SK-N-SH treated with all-trans-retinoic acid at 6 μM for 48 hours (cell line): ENCODE results near the gene HCK.

Experiments used
- CREB5 ChIP-seq: fragments of 250-450 bp; sonication (Bioruptor Pico); IDR thresholded peaks from 2 replicates; pipeline ENCODE4 v1.5.1; 2020; ENCODE audit warnings: low read depth, mild to moderate bottlenecking, moderate library complexity
- CSDC2 ChIP-seq: fragments of 250-450 bp; sonication (Bioruptor Pico); IDR thresholded peaks from 2 replicates; pipeline ENCODE4 v1.5.0; 2020; ENCODE audit warnings: mild to moderate bottlenecking, moderate library complexity
- ISL1 ChIP-seq: fragments of 250-450 bp; sonication (Bioruptor Pico); IDR thresholded peaks from 2 replicates; pipeline ENCODE4 v2.1.2; 2022; ENCODE audit warnings: mild to moderate bottlenecking, moderate library complexity
- SNAI2 ChIP-seq: fragments of 250-450 bp; sonication (Bioruptor Pico); IDR thresholded peaks from 2 replicates; pipeline ENCODE4 v1.5.0; 2020; ENCODE audit warnings: mild to moderate bottlenecking, moderate library complexity
- TCF4 ChIP-seq: fragments of 250-450 bp; sonication (Bioruptor Pico); IDR thresholded peaks from 2 replicates; pipeline ENCODE4 v1.8.0; 2021; ENCODE audit warnings: mild to moderate bottlenecking, moderate library complexity, borderline replicate concordance
- TOX ChIP-seq: fragments of 250-450 bp; sonication (Bioruptor Pico); IDR thresholded peaks from 2 replicates; pipeline ENCODE4 v1.8.0; 2021; ENCODE audit warnings: mild to moderate bottlenecking, moderate library complexity, borderline replicate concordance
- ZC3H10 ChIP-seq: fragments of 250-450 bp; sonication (Bioruptor Pico); IDR thresholded peaks from 2 replicates; pipeline ENCODE4 v1.5.1; 2021; ENCODE audit warnings: mild to moderate bottlenecking, moderate library complexity
- ZNF8 ChIP-seq: fragments of 450-650 bp; formaldehyde crosslinking; IDR thresholded peaks from 2 replicates; pipeline ENCODE4 v1.5.0; 2020; ENCODE audit warnings: mild to moderate bottlenecking, moderate library complexity

GRCh38 chr20:32113591-32114260 is 61.7 kb downstream of the HCK start:
- TF ChIP-seq TCF4 (CRISPR knock-in tag) (no peak), ZC3H10 (CRISPR knock-in tag) (no peak), ISL1 (no peak), CSDC2 (CRISPR knock-in tag) (no peak), CREB5 (CRISPR knock-in tag) (no peak), SNAI2 (CRISPR knock-in tag) (no peak), TOX (no peak), ZNF8 (CRISPR knock-in tag) (peak; percentile 51; the same call in 1 of the 2 replicates)
